Liver (tissue), 3 donors: ENCODE results near the gene PARP2.

Experiments
- CTCF ChIP-seq: fragments of 150-350 bp; IDR thresholded peaks from 2 replicates; pipeline ENCODE4 v1.5.1; 2017; ENCODE audit warnings: improper control_type of control experiment, low read depth, low read length; ENCODE audit not compliant: missing input control
- EGR1 ChIP-seq, 2 donors: IDR thresholded peaks; 2 replicates each; pipeline ENCODE4 v1.6.1; 2016 to 2018; ENCODE audit warnings: antibody characterized with exemption in 2 of 2, low read depth in 2 of 2
- HNF4G ChIP-seq: IDR thresholded peaks from 2 replicates; pipeline ENCODE4 v1.6.1; 2016; ENCODE audit warnings: antibody characterized with exemption
- MAX ChIP-seq: IDR thresholded peaks from 2 replicates; pipeline ENCODE4 v1.6.1; 2016; ENCODE audit warnings: antibody characterized with exemption
- RAD21 ChIP-seq, 2 donors: IDR thresholded peaks; 2 replicates each; pipeline ENCODE4 v1.6.1; 2016; ENCODE audit warnings: antibody characterized with exemption in 2 of 2, mild to moderate bottlenecking in 2 of 2
- SP1 ChIP-seq: IDR thresholded peaks from 2 replicates; pipeline ENCODE4 v1.6.1; 2018; ENCODE audit warnings: antibody characterized with exemption, mild to moderate bottlenecking
- TAF1 ChIP-seq: conservative IDR thresholded peaks from 2 replicates; pipeline ENCODE4 v1.6.1; 2016; ENCODE audit warnings: antibody characterized with exemption, mild to moderate bottlenecking
- YY1 ChIP-seq: IDR thresholded peaks from 2 replicates; pipeline ENCODE4 v1.6.1; 2016; ENCODE audit warnings: antibody characterized with exemption, mild to moderate bottlenecking
- donor health status: healthy.
- donor health status: healthy.

GRCh38 chr14:20302042-20302755 lies 41.2 kb upstream of the PARP2 start:
- TF ChIP-seq TAF1 (no peak), CTCF (no peak), HNF4G (no peak), SP1 (no peak), YY1 (no peak), MAX (no peak), EGR1 (IDR thresholded peaks at IDR 0.05; ENCODE audit: low read depth in 2 of 2) (no peak), RAD21 (IDR thresholded peaks at IDR 0.05) (no peak)
